ENCODE data around the gene EMC6.

DNA sequence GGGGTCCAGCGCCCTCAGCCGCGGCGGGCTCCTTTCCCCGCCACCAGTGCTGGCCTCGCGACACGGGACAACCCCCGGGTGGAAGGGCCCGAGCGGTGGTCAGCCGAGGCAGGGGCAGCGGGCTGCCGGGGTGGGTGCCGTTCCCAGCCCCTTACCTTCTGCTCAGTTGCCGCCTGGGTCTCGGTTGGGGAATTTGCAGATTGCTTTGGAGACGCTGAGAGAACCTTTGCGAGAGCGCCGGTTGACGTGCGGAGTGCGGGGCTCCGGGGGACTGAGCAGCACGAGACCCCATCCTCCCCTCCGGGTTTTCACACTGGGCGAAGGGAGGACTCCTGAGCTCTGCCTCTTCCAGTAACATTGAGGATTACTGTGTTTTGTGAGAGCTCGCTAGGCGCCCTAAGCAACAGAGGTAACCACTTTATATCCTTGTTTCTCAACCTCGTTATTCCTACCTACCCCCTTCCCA lies 31.7 kb upstream of the EMC6 start:
- TF ChIP-seq ZNF572 (CRISPR knock-in tag; IDR thresholded peaks at IDR 0.05) (no peak), POLR2AphosphoS5 (IDR thresholded peaks at IDR 0.05; ENCODE audit: low read depth, low read length) (no peak), BHLHE40 (IDR thresholded peaks at IDR 0.05; ENCODE audit: low read length) (no peak), ZNF776 (CRISPR knock-in tag; IDR thresholded peaks at IDR 0.05) (no peak), TAF1 (CRISPR knock-in tag; IDR thresholded peaks at IDR 0.05) (no peak), POLR2A (IDR thresholded peaks at IDR 0.05; ENCODE audit: insufficient read depth in 1 of 2, low read depth in 2 of 2, low read length in 2 of 2) (no peak), CTCF (CRISPR knock-in tag; IDR thresholded peaks at IDR 0.05) (no peak), MEF2D (CRISPR knock-in tag; IDR thresholded peaks at IDR 0.05) (no peak), MAX (IDR thresholded peaks at IDR 0.05) (no peak), TBP (CRISPR knock-in tag; IDR thresholded peaks at IDR 0.05) (no peak), ZNF710 (CRISPR knock-in tag; IDR thresholded peaks at IDR 0.05; ENCODE audit: borderline replicate concordance) (no peak), HHEX (CRISPR knock-in tag; IDR thresholded peaks at IDR 0.05) (no peak)
- TF ChIP-seq, protein P1, sequence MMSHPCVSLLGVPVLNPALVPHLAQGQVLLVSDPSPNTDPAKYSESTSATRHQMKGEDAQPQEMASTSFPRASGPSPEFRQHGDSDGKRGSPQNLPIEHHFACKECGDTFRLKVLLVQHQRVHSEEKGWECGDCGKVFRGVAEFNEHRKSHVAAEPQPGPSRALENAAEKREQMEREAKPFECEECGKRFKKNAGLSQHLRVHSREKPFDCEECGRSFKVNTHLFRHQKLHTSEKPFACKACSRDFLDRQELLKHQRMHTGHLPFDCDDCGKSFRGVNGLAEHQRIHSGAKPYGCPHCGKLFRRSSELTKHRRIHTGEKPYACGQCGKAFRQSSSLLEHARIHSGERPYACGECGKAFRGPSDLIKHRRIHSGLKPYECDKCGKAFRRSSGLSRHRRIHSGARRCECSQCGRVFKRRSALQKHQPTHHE (CRISPR knock-in tag; IDR thresholded peaks at IDR 0.05; ENCODE audit: borderline replicate concordance): no peak
- TF ChIP-seq, protein P2, sequence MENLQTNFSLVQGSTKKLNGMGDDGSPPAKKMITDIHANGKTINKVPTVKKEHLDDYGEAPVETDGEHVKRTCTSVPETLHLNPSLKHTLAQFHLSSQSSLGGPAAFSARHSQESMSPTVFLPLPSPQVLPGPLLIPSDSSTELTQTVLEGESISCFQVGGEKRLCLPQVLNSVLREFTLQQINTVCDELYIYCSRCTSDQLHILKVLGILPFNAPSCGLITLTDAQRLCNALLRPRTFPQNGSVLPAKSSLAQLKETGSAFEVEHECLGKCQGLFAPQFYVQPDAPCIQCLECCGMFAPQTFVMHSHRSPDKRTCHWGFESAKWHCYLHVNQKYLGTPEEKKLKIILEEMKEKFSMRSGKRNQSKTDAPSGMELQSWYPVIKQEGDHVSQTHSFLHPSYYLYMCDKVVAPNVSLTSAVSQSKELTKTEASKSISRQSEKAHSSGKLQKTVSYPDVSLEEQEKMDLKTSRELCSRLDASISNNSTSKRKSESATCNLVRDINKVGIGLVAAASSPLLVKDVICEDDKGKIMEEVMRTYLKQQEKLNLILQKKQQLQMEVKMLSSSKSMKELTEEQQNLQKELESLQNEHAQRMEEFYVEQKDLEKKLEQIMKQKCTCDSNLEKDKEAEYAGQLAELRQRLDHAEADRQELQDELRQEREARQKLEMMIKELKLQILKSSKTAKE (CRISPR knock-in tag; IDR thresholded peaks at IDR 0.05; ENCODE audit: borderline replicate concordance): no peak

Data from HepG2 (cell line).